ENCODE results near the gene GALNT13.

GALNT13 gene

DNA sequence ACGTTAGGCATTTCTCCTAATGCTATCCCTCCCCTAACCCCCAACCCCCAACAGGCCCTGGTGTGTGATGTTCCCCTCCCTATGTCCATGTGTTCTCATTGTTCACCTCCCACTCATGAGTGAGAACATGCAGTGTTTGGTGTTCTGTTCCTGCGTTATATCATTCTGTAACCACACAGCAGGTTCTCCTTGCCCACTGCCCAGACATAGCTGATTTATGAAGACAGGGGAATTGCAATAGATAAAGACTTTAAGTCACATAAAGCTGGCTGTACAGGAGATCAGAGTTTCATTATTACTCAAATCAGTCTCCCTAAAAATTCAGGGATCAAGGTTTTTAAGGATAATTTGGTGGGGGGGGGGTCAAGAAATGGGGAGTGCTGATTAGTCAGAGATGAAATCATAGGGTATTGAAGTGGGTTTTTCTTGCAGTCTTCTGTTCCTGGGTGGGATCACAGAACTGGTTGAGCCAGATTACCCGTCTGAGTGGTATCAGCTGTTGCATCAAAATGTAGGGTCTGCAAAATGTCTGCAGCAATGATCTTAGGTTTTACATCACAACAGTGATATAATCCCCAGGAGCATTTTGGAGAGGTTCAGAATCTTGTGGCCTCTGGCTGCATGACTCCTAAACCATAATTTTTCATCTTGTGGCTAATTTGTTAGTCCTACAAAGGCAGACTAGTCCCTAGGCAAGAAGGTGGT, 434.7 kb downstream of the GALNT13 start:
- no peak for DNase-seq (ENCODE audit: low read depth in 2 of 2)

DNA sequence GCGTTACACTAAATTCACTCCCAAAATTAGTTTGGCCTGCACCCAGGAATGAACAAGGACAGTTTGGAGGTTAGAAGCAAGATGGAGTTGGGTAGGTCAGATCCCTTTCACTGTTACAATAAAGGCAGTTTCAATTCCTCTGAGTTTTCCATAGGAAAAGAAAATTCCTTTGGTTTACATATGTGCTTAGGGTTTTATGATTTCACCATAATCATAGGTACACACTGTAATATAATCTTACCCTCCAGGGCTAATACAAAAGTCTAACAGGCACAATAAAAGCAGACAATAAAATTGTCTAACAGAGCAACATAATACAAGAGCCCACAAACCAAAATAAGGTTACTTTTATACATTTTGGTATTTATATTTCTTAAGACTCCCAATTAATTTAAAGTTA, 435.3 kb downstream of the GALNT13 start:
- no peak for DNase-seq (ENCODE audit: low read depth in 2 of 2)

DNA sequence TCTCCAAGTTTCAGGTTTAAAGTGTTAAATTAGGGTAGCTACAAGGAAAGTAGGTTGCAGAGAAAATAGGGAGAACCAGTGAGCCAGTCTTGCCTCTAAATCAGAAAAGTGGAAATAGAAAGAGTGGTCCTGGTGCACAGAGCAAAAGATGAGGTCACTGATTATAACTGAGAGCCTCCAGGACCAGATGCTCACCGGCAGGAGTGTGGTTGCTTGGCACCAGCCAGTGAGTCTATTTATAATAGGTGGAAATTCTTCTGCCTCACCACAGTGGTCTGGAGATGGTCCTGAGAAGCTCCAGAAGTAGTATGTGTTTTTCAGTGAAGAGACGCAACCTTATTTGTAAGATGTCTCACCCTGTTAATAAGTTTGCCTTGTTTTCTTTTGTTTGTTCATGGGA, 452.9 kb downstream of the GALNT13 start:
- DNase-seq (ENCODE audit: low read depth in 2 of 2): no peak

DNA sequence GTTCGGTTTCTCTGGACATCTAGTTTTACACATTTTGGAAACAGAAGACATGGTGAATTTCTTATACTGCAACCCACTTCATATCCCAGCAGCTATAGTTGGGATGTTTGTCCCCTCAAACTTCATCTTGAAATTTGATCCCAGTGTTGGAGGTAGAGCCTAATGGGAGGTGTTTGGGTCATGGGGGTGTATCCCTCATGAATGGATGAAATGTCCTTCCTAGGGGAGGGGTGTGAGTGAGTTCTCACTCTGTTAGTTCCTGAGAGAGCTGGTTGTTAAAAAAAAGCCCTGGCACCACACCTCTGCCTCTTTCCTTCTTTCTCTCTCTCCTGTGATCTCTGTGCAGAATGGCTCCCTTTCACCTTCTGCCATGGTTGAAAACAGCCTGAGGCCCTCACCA, 457.8 kb downstream of the GALNT13 start:
- DNase-seq (ENCODE audit: low read depth in 2 of 2): no peak

DNA sequence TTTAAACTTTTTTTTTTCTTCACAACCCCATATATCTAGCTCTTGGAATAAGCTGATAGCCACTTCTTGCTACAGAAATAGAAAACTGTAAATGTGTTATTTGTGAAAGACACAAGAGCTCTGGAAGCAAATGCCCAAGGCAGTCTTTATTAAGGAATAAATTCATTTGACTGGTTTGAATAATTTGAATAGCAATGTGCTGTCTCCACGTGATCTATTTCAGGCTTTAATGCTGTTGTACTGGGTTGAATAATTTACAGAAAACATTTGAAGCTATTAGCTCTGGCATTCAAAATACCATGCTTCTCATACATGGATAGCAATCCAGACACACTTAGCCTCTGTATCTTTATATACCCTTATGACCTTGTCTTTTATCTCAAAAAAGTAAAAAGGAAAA, 460.1 kb downstream of the GALNT13 start:
- no peak for DNase-seq (ENCODE audit: low read depth in 2 of 2)

DNA sequence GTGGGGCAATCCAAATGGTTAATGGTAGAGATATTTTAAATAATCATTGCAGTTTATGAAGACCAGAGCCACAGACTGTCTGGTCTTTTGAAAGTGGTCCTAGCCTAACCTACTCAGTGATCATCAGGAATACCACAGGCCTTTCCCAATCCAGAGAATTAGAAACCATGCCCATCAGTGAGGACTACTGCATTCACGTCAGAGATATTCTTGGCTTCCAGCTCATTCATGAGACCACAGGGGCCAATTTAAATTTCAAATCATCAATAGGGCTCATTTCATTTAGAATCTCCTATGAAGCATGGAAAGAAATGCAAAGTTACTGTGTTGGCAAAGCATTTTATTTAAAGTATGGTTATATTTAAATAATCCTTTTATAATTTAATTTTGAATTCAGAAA, 464.5 kb downstream of the GALNT13 start:
- no peak for DNase-seq (ENCODE audit: low read depth in 2 of 2)

DNA sequence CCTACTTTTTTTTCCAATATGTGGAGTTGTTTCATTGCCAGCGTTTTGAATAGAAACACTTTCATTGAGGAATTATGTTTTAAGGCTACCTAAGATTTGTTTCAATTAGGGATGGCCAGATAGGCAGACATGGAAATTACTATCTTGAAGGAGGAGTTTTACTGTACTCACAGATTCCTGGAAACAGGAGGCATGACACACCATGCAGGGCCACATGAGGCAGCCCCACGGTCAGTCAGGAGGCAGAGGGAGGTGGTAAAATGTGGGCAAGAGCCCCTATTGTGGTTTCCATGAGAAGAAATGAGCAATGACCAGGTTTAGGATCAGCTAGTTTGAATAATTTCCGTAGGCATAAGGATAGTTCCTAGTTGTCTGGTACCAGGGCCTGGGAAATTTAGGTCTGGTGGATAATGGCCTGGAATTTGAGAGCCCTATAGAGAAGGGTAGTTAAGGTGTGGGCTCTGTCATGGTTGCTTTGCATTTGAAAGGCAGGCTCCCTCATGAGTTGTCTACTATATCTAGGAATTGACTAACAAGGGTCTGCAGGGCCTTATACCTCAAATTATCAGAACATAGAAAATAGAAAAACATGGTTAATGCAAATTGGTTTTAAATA, 466.7 kb downstream of the GALNT13 start:
- no peak for DNase-seq (ENCODE audit: low read depth in 2 of 2)

DNA sequence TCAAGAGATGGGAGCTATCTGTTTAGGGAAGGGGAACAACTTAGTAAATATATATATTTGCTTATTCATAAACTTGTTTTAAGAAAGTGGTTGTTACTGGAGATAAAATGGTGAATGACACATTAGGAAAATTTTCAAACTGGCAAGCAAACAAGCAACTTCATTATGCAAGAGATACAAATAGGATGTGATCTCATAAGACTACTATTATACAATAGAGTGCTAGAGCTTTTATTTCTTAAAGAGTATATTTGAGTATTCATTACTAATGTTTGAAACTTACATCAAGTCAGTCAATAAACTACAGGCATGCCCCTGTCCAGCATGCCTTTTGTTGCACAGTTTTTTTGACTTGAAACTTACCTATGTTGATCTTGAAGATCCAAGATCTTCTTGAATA, 471.6 kb downstream of the GALNT13 start:
- DNase-seq (ENCODE audit: low read depth in 2 of 2): no peak

DNA sequence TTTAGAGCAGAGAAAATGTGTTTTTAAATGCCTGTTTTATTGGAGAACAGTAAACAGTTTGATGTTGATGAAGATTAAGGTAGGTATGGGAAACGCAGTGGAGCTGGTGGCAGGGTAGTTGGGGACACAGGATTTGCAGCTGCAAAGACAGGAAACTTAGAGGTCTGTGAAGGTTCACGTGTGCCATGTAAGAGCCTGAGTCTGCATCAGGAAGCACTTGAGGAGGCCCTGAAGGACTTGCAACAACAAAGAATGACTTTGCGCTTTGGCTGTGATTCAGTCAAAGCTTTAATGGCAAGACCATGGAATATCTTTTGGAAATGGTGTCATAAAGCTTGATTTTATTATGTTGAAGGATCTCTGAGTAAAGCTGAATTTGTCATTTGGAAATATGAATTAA, 479.2 kb downstream of the GALNT13 start:
- DNase-seq (ENCODE audit: low read depth in 2 of 2): no peak

DNA sequence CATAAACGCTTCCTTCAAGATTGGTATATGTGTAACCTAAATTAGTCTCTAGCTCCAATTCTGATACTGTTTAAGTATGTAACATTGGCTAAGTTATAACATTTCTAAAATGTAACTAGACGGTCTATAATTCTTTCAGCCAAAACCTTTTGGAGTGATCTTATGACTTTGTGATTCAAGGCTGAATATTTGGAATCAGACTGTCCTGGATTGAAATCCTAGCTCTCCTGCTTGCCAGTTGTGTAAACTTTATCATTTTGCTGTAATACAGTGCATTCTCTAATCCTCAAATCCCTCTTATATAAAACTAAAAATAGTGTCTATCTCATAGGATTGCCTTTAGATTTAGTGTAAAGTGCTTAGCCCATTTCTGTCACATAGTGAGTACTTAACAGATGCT, 489.6 kb downstream of the GALNT13 start:
- no peak for DNase-seq (ENCODE audit: low read depth in 2 of 2)

DNA sequence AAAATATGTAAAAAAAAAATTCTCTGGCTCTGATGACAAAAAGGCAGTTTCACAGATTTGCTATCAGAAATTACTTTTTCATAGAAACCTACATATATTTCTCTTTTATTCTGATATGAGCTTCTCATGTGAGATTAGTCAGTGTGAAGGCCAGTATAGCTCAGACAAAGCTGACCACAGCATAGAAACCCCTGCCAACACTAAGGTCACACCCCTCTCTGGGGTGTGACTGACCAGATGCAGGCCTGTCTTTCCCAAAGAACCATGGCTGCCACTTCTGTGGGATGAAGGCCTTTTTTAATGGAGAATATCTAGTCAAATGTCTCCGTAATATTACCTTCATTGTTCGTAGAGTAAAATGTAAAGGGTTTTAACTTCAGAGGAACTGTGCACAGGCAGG, 496.4 kb downstream of the GALNT13 start:
- DNase-seq (ENCODE audit: low read depth in 2 of 2): no peak

DNA sequence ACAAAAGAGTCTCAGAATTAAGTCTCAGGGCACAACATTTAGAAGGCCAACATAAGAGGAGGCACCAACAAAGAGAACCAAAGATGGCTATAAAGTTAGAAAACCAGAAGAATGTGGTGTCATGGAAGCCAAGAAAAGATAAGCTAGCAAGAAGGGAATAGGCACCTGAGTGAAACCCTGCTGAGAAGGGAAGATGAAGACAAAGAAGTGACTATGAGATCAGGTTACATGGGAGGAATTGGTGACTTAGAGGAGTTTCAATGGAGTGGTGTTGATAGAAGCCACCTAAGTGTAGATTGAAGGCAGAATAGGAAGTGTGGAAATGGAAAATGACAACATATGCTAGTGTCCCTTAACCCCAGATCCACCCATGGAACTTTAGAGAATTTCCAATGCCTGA, 499.2 kb downstream of the GALNT13 start:
- DNase-seq (ENCODE audit: low read depth in 2 of 2): no peak

DNA sequence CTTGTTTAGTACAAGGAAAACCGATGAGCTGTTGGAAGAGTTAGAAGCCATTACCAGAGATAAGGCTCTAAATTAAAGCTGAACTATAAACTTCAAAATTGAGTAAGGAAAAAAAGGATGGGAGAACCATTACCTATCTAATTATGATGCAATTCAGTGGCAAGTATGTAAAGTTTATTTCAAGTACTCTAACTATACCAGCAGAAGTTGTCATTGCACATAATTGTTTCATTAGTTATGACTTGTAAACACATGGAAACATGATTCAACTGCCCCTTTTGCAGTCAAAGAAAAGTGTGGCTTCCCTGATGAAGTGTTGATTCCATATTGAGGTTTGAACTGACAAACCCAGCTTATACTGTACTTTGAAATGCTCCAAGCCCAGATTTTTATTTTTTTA, 502.7 kb downstream of the GALNT13 start:
- no peak for DNase-seq (ENCODE audit: low read depth in 2 of 2)

DNA sequence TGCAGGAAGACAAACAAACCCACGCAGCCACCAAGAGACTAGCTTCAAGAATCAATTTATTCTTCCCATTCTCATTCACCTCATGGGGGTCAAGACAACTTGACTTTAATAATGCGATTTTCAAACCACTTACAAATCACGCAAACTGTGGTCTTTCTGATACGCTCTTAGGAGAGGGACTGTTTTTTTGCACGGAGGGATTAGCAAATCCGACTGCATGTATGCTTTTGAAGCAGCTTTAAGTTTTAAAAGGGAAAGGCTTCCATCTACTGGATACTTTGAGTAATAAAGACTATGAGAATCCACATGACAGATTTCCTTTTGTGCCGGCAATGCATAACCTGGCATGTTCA, 503.8 kb downstream of the GALNT13 start:
- no peak for DNase-seq (ENCODE audit: low read depth in 2 of 2)

DNA sequence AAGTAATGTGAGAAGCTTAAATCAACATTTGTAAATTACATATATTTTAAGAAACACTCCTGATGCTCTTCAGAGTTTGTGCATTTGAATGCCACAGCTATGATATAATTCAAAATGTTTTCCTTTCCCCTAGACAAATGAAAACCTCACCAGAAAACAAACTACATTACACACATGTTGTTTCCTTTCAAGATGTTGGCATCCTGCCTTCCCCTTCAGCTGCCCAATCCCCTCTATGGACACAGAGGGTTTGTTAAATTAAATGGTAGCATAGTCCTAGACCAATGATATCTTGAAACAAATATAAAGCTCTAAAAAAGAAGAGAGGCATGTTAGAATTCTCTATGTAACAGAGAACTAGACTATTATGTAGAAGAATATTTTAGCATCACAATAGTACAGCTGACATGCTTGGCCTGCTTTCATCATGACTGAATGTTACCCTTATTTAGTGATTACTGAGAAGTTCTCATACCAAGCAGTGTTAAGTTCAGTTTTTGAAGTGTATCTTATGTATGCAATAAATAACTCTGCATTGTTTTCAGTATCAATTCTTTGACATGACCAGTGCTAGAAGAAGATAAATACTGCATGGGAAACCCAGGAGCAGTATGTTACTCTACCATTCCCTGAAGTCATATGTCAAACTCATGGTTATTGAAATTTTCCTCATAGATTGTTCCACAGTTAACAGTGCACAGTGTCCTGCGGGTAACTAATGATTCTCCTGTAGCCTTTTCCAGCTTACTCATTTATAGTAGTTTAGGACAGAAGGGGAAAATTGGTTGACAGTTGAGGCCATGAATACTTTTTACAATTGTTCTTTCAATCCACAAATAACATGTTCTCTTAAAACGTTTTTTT, 510.4 kb downstream of the GALNT13 start:
- no peak for DNase-seq (ENCODE audit: low read depth in 2 of 2)

DNA sequence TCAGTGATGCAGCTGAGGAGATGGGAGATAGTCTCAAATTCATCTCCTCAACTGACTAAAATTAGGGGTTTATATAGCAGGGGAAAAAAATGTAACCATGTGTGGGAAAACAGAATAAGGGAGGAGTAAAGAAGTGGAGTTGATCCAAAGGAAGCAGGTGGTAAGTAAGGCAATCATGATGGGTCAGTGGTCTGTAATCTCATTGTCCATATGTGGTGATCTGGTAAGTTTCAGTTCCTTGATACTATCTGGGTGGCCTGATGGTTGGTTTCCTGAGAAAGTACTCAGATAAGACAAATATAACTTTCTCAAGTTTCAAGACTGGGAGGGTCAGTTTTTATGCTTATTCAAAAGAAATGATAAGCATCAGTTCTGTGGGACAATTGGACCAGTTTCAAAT, 514.5 kb downstream of the GALNT13 start:
- DNase-seq (ENCODE audit: low read depth in 2 of 2): no peak

DNA sequence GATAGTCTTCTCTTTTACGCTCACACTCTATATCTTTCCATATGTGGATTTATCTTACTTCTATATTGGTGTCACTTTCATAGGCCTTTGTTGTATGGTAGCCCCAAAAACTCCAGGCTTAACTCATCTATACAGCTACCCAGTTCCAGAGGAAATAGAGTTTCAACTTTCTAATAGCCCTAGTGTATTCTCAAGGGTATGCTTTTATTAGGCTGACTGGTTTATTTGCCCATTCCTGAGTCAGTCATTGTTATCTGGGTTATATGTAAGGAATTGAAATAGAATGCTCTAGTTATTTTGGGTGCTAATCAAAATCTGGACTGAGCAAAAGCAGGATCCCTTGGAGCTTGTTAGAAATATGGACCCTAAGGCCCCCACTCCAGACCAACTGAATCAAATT, 519.3 kb downstream of the GALNT13 start:
- no peak for DNase-seq (ENCODE audit: low read depth in 2 of 2)

DNA sequence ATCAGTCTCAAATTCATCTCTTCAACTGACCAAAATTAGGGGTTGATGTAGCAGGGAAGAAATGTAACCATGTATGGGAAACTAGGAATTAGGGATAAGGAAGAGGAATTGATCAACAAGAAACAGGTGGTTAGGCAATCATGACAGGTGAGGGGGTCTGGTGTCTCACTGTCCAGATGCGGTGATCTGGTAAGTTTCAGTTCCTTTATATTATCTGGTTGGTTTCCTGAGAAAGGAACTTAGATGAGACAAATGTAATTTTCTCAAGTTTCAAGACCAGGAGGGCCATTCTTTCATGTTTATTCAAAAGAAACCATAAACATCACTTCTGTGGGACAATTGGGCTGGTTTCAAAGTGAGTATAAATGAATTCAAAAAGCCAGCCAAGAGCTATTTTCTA, 520.5 kb downstream of the GALNT13 start:
- no peak for DNase-seq (ENCODE audit: low read depth in 2 of 2)

DNA sequence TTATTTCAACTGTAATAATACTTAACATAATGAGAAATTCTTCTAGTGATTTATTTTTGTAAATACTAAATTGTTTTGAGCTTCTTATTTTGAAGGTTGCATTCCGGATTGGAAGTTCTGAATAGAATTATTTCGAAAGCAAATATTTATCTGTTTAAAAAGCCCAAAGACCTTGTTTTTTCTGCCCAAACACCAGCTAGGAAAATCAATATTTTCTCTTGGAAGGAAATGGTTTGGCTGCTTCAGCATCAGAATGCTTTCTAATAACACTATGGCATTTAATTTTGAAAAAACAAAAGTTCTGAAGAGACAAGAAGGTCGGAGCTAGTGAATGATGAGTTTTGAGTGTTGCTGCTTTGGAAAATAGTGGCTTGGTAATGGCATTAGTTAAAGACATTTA, 522.9 kb downstream of the GALNT13 start:
- no peak for DNase-seq (ENCODE audit: low read depth in 2 of 2)

DNA sequence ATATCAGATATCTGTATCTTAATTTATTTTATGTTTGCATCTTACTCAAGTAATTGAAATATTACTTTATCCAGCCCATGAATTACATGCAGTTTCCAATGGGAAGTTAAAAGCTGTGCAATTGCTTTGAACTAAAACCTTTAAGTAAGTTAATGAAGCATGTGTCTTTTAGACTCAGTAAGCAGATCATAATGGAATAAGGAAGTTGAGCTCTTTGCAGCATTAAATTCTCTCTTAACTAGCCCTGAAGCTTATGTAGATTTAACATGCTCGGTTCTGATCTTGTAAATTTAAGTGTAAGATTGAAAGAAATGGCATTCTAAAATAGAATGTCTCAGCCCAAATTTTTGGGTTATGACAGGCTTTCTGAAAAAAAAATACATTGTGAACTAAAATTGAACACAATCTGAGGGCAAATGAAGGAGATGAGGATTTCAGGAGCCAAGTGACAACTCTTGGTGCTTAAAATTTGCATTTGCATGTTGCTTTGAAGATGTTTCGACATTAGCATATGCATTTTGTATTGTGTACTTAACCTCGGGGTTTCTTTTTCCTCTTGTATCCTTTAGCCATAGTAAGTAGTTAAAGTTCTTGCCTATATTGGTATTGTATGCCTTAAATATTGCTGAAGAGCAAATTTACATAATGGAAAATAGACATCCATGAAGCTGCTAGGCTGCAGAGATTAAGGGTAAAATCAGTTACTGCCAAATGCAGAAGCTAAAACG, 529.0 kb downstream of the GALNT13 start:
- DNase-seq (ENCODE audit: low read depth in 2 of 2): no peak

DNA sequence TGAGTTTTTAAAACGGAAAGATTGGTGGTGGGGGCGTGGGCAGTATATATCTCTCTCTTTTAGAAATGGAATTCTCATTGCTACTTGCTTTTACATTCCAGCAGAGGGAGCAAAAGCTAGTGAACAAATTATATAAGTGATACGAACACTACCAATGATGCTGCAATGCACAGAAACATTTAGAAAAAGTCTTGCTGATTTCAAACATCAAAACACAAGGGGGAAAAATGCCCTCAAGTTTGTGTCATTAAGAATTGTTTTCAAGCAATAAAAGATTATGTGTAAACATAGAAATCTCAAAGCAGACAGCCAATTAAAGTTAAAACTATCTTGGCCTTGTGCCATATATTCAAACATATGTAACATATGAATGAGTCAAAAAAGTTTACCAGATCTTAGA, 530.5 kb downstream of the GALNT13 start:
- DNase-seq (ENCODE audit: low read depth in 2 of 2): no peak

DNA sequence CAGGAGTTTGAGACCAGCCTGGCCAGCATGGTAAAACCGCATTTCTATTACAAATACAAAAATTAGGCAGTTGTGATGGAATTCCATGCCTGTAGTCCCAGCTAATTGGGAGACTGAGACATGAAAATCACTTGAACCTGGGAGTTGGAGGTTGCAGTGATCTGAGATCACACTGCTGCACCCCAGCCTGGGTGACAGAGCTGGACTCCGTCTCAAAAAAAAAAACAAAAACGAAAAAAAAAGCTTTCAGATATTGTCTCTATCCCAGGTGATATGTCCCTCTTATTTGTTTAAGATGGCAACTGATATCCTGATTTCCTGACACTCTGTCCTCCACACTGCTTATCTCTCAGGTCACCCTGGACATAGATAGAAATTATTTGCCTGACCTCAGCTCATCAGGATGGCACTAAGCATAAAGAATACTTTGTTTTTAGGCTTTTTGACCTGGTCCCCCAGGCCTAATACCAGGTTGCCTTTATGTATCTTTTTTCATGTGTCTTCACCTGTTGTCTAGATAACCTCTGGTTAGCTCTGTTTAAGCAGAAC, 531.6 kb downstream of the GALNT13 start:
- no peak for DNase-seq (ENCODE audit: low read depth in 2 of 2)
